ENCODE data around the gene STIM1. TPM values are rescaled to one million over a fixed set of nuclear protein-coding genes. Genes with fewer than 3 reads are reported as not detected.

STIM1 gene
- total RNA-seq, 1 experiment from 2014 or later, result 93.6 TPM

- no peak for ATAC-seq
- in situ Hi-C loops (cut with HindIII; ENCODE audit: low pct_unique_long_range_greater_than_20kb, low sequenced_read_pairs), result loop anchor here (10.0 kb wide), 1 partner anchor 57 kb away; no protein-coding TSS in a partner anchor
- H3K27ac ChIP-seq (ENCODE audit: low read length), result no peak overlapping the region; the same call in 1 of the 2 replicates
- no peak overlapping the region for H3K4me3 ChIP-seq (ENCODE audit: low read depth in 2 of 2, low read length in 2 of 2)
- ChIA-PET POLR2A (no interaction called here), CTCF (no interaction called here)
- intact Hi-C loops (cut with micrococcal nuclease; ENCODE audit: unreplicated experiment), result no loop called here
- peaks cover 39% of the 10 kb centered on the region for H3K4me1 ChIP-seq (ENCODE audit: control insufficient read depth, insufficient read depth, low read length)
- DNase-seq (ENCODE audit: low read depth, low spot score), result no peak
- no TSS peak for BruUV-seq (replicated peaks)
- no peaks in the 10 kb centered on the region for H3K27me3 ChIP-seq (ENCODE audit: control insufficient read depth, insufficient read depth, low read length)
- TF ChIP-seq, protein P1, sequence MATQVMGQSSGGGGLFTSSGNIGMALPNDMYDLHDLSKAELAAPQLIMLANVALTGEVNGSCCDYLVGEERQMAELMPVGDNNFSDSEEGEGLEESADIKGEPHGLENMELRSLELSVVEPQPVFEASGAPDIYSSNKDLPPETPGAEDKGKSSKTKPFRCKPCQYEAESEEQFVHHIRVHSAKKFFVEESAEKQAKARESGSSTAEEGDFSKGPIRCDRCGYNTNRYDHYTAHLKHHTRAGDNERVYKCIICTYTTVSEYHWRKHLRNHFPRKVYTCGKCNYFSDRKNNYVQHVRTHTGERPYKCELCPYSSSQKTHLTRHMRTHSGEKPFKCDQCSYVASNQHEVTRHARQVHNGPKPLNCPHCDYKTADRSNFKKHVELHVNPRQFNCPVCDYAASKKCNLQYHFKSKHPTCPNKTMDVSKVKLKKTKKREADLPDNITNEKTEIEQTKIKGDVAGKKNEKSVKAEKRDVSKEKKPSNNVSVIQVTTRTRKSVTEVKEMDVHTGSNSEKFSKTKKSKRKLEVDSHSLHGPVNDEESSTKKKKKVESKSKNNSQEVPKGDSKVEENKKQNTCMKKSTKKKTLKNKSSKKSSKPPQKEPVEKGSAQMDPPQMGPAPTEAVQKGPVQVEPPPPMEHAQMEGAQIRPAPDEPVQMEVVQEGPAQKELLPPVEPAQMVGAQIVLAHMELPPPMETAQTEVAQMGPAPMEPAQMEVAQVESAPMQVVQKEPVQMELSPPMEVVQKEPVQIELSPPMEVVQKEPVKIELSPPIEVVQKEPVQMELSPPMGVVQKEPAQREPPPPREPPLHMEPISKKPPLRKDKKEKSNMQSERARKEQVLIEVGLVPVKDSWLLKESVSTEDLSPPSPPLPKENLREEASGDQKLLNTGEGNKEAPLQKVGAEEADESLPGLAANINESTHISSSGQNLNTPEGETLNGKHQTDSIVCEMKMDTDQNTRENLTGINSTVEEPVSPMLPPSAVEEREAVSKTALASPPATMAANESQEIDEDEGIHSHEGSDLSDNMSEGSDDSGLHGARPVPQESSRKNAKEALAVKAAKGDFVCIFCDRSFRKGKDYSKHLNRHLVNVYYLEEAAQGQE (IDR thresholded peaks at IDR 0.05; ENCODE audit: insufficient read depth in 1 of 2, low read depth in 2 of 2, low read length in 1 of 2), result no peak
- TF ChIP-seq TCF7L2 (IDR thresholded peaks at IDR 0.05; ENCODE audit: low read depth, low read length) (no peak), SIN3A (IDR thresholded peaks at IDR 0.05; ENCODE audit: borderline replicate concordance, insufficient read depth, low read depth, low read length) (no peak), POLR2AphosphoS5 (IDR thresholded peaks at IDR 0.05; ENCODE audit: low read depth, low read length) (no peak)
- TF ChIP-seq, protein P2, sequence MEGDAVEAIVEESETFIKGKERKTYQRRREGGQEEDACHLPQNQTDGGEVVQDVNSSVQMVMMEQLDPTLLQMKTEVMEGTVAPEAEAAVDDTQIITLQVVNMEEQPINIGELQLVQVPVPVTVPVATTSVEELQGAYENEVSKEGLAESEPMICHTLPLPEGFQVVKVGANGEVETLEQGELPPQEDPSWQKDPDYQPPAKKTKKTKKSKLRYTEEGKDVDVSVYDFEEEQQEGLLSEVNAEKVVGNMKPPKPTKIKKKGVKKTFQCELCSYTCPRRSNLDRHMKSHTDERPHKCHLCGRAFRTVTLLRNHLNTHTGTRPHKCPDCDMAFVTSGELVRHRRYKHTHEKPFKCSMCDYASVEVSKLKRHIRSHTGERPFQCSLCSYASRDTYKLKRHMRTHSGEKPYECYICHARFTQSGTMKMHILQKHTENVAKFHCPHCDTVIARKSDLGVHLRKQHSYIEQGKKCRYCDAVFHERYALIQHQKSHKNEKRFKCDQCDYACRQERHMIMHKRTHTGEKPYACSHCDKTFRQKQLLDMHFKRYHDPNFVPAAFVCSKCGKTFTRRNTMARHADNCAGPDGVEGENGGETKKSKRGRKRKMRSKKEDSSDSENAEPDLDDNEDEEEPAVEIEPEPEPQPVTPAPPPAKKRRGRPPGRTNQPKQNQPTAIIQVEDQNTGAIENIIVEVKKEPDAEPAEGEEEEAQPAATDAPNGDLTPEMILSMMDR (IDR thresholded peaks at IDR 0.05), result no peak
- no peaks in the 10 kb centered on the region for H3K9me3 ChIP-seq (ENCODE audit: control insufficient read depth, insufficient read depth, low read depth, low read length)
- H3K36me3 ChIP-seq (ENCODE audit: control insufficient read depth, insufficient read depth, low read length), result no peaks in the 10 kb centered on the region
Measured at GRCh38 chr11:3907590-3907989, 52.1 kb downstream of the STIM1 start.

DNA sequence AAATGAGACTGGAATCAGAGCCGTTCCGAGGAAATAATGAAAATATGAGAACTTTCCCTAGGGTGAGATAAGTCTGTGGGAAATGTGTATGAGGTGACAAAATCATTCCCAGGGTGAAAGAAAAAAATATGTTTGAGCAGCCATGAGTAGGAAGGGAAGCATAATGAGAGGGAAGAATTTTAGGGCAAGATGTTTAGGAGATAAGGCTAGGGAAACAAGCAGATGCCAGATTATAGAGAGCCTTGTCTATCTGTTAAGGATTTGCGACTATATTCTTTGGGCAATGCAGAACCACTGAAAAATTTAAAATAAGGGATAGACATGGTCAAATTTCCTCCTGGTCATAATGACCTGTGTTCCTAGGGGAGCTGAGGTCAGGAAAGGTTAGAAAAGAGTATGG lies 54.4 kb downstream of the STIM1 start:
- no peak for ATAC-seq
- H3K4me1 ChIP-seq (ENCODE audit: control insufficient read depth, insufficient read depth, low read length), result peaks cover 22% of the 10 kb centered on the region
- CTCF ChIA-PET, result no interaction called here
- in situ Hi-C loops (cut with HindIII; ENCODE audit: low pct_unique_long_range_greater_than_20kb, low sequenced_read_pairs), result loop anchor here (10.0 kb wide), 1 partner anchor 55 kb away; no protein-coding TSS in a partner anchor
- TF ChIP-seq, protein P2 (IDR thresholded peaks at IDR 0.05), result no peak
- no peak for TF ChIP-seq TCF7L2 (IDR thresholded peaks at IDR 0.05; ENCODE audit: low read depth, low read length)
- TF ChIP-seq POLR2AphosphoS5 (IDR thresholded peaks at IDR 0.05; ENCODE audit: low read depth, low read length), result no peak
- TF ChIP-seq, protein P1 (IDR thresholded peaks at IDR 0.05; ENCODE audit: insufficient read depth in 1 of 2, low read depth in 2 of 2, low read length in 1 of 2), result no peak
- no peak for TF ChIP-seq SIN3A (IDR thresholded peaks at IDR 0.05; ENCODE audit: borderline replicate concordance, insufficient read depth, low read depth, low read length)
- BruUV-seq (replicated peaks), result no TSS peak
- H3K27me3 ChIP-seq (ENCODE audit: control insufficient read depth, insufficient read depth, low read length), result no peaks in the 10 kb centered on the region
- POLR2A ChIA-PET, result interaction anchor here (0.5 kb wide), 1 partner anchor 55 kb away, joined by 5 read pairs; no protein-coding TSS in a partner anchor
- no peak for DNase-seq (ENCODE audit: low read depth, low spot score)
- intact Hi-C loops (cut with micrococcal nuclease; ENCODE audit: unreplicated experiment), result no loop called here
- H3K9me3 ChIP-seq (ENCODE audit: control insufficient read depth, insufficient read depth, low read depth, low read length), result no peaks in the 10 kb centered on the region
- no peaks in the 10 kb centered on the region for H3K36me3 ChIP-seq (ENCODE audit: control insufficient read depth, insufficient read depth, low read length)
- no peak overlapping the region for H3K4me3 ChIP-seq (ENCODE audit: low read depth in 2 of 2, low read length in 2 of 2)
- no peak overlapping the region for H3K27ac ChIP-seq (ENCODE audit: low read length)

All from Panc1 (cell line).